IPS-20b (cell line): Measurements from ENCODE around the gene SH3PXD2B.
"Not testable (repeated sequence)": the region's sequence is repeated elsewhere in the genome, so short reads cannot be mapped to it uniquely, and the experiment has no call there.

Source experiments
- H3K27ac ChIP-seq: one replicate; pipeline ENCODE4 v1.5.1; 2013; ENCODE audit warnings: low read length
- H3K27me3 ChIP-seq: 2 replicates; pipeline ENCODE4 v1.6.1; 2013; ENCODE audit warnings: mild to moderate bottlenecking, low read length, inconsistent platforms; ENCODE audit not compliant: insufficient read depth
- H3K36me3 ChIP-seq: 2 replicates; pipeline ENCODE4 v1.6.1; 2013; ENCODE audit warnings: low read depth, mild to moderate bottlenecking, inconsistent platforms, low read length, moderate library complexity; ENCODE audit not compliant: insufficient read depth
- H3K4me1 ChIP-seq: 2 replicates; pipeline ENCODE4 v1.6.1; 2013; ENCODE audit warnings: mild to moderate bottlenecking, control low read depth, inconsistent platforms, low read length, moderate library complexity; ENCODE audit not compliant: insufficient read depth
- H3K4me3 ChIP-seq: 2 replicates; pipeline ENCODE4 v1.5.1; 2013; ENCODE audit warnings: mild to moderate bottlenecking, low read length, inconsistent platforms
- H3K9ac ChIP-seq: 2 replicates; pipeline ENCODE4 v1.6.1; 2013; ENCODE audit warnings: low read depth, mild to moderate bottlenecking, inconsistent platforms, low read length, moderate library complexity
- H3K9me3 ChIP-seq: 2 replicates; pipeline ENCODE4 v1.6.1; 2013; ENCODE audit warnings: mild to moderate bottlenecking, low read depth, low read length, inconsistent platforms; ENCODE audit not compliant: insufficient read depth

SH3PXD2B gene

GRCh38 chr5:172399826-172400225 lies 54.5 kb downstream of the SH3PXD2B start:
- Histone ChIP-seq H3K27me3 (no peaks in the 10 kb centered on the region), H3K36me3 (peaks cover 27% of the 10 kb centered on the region), H3K27ac (no peak overlapping the region)

DNA sequence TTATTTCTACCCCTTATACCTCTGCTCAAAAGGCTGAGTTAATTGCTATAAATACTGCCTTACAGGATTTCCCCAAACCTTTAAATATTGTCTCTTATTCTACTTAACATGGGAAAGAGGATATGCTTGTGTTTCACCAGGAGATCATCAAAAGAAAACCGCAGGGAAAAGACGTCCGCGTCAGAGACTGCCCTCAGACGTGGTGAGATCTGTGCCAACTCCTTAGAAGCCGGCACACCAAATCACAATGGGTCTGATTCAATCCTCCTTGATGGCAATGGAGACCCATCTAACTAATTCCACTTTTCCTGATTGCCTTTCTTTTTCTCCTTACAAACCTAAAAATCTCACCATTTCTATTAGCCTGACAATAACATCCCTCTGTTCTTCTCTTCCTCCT lies 55.0 kb downstream of the SH3PXD2B start:
- no peak overlapping the region for H3K27ac ChIP-seq
- no peak overlapping the region for H3K4me3 ChIP-seq
- H3K27me3 ChIP-seq = no peaks in the 10 kb centered on the region
- peaks cover 26% of the 10 kb centered on the region; the same call in 1 of the 2 replicates for H3K4me1 ChIP-seq
- H3K9ac ChIP-seq = no peak overlapping the region
- H3K36me3 ChIP-seq = peaks cover 27% of the 10 kb centered on the region
- H3K9me3 ChIP-seq = no peaks in the 10 kb centered on the region

More at GRCh38 chr5:172399826-172400225, 54.5 kb downstream of the SH3PXD2B start:
- no peaks in the 10 kb centered on the region for H3K9me3 ChIP-seq
- no peak overlapping the region for H3K4me3 ChIP-seq
- 0 out of 2 replicates have a peak overlapping the region, but pooled peaks have one; percentile 32 for H3K9ac ChIP-seq
- peaks cover 26% of the 10 kb centered on the region; the same call in 1 of the 2 replicates for H3K4me1 ChIP-seq

- not testable (repeated sequence) for H3K9ac ChIP-seq, H3K27ac ChIP-seq, H3K9me3 ChIP-seq, H3K27me3 ChIP-seq, H3K4me3 ChIP-seq
- Histone ChIP-seq H3K4me1 (peaks cover 23% of the 10 kb centered on the region; the same call in 1 of the 2 replicates), H3K36me3 (peaks cover 34% of the 10 kb centered on the region)
Observed at GRCh38 chr5:172398645-172399044, 55.7 kb downstream of the SH3PXD2B start.

DNA sequence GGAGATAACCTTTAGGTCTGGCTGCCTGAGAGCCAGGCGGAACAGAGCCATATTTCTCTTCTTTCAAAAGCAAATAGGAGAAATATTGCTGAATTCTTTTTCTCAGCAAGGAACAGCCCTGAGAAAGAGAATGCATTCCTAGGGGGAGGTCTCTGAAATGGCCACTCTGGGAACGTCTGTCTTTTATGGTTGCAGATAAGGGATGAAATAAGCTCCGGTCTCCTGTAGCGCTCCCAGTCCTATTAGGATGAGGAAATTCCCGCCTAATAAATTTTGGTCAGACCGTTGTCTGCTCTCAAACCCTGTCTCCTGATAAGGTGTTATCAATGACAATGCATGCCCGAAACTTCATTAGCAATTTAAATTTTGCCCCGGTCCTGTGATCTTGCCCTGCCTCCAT lies 57.3 kb downstream of the SH3PXD2B start:
- H3K9me3 ChIP-seq, H3K9ac ChIP-seq, H3K27me3 ChIP-seq, H3K4me3 ChIP-seq, H3K27ac ChIP-seq: not testable (repeated sequence)
- peaks cover 43% of the 10 kb centered on the region for H3K36me3 ChIP-seq
- peaks cover 11% of the 10 kb centered on the region; the same call in 1 of the 2 replicates for H3K4me1 ChIP-seq

GRCh38 chr5:172396220-172396619 lies 58.1 kb downstream of the SH3PXD2B start:
- H3K9me3 ChIP-seq = no peaks in the 10 kb centered on the region

GRCh38 chr5:172395483-172395882 lies 58.8 kb downstream of the SH3PXD2B start:
- H3K4me3 ChIP-seq = no peak overlapping the region
- peaks cover 5% of the 10 kb centered on the region; the same call in 1 of the 2 replicates for H3K4me1 ChIP-seq
- H3K36me3 ChIP-seq = peaks cover 54% of the 10 kb centered on the region
- H3K27me3 ChIP-seq = no peaks in the 10 kb centered on the region
- H3K9me3 ChIP-seq = no peaks in the 10 kb centered on the region
- no peak overlapping the region for H3K9ac ChIP-seq
- no peak overlapping the region for H3K27ac ChIP-seq

More at GRCh38 chr5:172396220-172396619, 58.1 kb downstream of the SH3PXD2B start:
- Histone ChIP-seq H3K27me3 (no peaks in the 10 kb centered on the region), H3K36me3 (peaks cover 51% of the 10 kb centered on the region), H3K4me1 (peaks cover 7% of the 10 kb centered on the region; the same call in 1 of the 2 replicates), H3K27ac (no peak overlapping the region), H3K4me3 (no peak overlapping the region), H3K9ac (no peak overlapping the region)

DNA sequence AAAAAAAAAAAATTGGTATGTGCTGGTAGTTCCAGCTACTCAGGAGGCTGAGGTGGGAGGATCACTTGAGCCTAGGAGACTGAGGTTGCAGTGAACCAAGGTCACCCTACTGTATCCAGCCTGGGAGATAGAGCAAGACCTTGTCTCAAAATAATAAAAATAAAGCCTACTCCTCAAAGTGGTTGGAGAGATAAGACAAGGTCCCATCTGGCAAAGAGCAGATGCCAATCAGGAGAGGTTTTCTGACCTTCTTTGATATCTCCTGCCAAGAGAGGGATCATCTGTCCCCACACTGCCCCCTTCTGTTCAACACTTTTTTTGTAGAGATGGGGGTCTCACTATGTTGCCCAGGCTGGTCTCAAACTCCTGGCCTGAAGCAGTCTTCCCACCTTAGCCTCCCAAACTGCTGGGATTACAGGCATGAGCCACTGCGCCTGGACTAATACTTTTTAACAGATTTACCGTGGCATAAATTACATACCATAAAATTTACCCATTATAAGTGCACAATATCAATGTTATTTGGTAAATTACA lies 64.7 kb downstream of the SH3PXD2B start:
- Histone ChIP-seq H3K27ac (no peak overlapping the region), H3K9ac (no peak overlapping the region), H3K4me1 (no peaks in the 10 kb centered on the region), H3K4me3 (no peak overlapping the region), H3K36me3 (peaks cover 79% of the 10 kb centered on the region), H3K27me3 (no peaks in the 10 kb centered on the region), H3K9me3 (no peaks in the 10 kb centered on the region)

DNA sequence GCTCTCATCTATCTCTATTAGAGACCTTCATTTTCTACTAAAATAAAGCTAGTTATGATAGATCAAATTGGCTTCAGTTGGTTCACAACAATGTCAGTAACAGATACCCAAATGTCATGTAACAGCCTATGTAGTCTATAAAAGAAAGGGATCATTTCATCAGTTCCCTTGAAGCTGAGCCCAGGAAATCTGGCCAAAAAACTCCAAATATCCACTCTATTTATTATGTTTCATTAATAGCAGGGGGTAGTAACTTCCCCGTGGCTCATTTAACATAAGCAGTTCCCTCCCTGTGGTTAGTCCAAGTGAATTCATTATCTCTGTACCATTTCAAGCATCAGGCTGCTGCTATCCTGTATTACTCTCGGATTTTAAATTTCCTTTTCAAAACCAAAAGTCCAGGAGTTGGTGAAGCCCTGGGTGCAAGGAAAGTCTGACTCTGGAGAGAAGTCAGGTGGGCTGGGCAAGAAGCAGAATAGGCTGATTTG lies 66.0 kb downstream of the SH3PXD2B start:
- Histone ChIP-seq H3K4me1 (no peaks in the 10 kb centered on the region), H3K27me3 (no peaks in the 10 kb centered on the region), H3K27ac (no peak overlapping the region), H3K9me3 (no peaks in the 10 kb centered on the region), H3K9ac (no peak overlapping the region), H3K36me3 (peaks cover 67% of the 10 kb centered on the region), H3K4me3 (no peak overlapping the region)

- Histone ChIP-seq H3K4me3 (no peak overlapping the region), H3K27ac (no peak overlapping the region), H3K9ac (no peak overlapping the region), H3K36me3 (peaks cover 62% of the 10 kb centered on the region), H3K4me1 (no peaks in the 10 kb centered on the region), H3K9me3 (no peaks in the 10 kb centered on the region), H3K27me3 (no peaks in the 10 kb centered on the region)
Observed at GRCh38 chr5:172385707-172386106, 68.6 kb downstream of the SH3PXD2B start.

DNA sequence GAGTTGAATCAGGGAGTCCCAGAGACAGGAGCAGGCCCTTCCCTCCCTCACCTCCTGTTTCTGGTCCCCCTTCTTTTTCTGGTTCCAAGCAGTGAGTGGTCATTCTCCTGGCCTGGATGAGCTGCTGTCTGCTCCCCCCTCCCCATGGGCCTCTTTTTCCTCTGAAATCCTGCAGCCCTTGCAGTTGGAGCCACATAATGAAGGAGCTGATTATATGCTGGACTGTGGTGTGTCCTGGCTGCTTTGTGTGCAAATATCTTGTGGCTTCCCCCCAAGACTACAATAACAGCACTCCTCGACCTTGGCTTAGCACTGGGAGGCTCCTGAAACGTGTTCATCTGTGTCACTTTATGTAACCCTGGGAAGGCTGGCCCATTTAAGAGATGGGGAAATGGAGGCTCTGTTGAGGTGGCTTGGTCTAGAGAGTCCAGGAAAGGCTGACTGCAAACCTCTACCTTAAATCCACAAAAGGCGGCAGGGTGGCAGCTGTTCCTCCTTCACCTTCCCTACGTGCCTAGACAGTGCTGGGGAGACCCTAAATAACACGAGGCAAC lies 69.2 kb downstream of the SH3PXD2B start:
- Histone ChIP-seq H3K36me3 (peaks cover 63% of the 10 kb centered on the region), H3K9me3 (no peaks in the 10 kb centered on the region), H3K27ac (no peak overlapping the region), H3K4me3 (no peak overlapping the region), H3K27me3 (no peaks in the 10 kb centered on the region), H3K4me1 (no peaks in the 10 kb centered on the region), H3K9ac (no peak overlapping the region)

DNA sequence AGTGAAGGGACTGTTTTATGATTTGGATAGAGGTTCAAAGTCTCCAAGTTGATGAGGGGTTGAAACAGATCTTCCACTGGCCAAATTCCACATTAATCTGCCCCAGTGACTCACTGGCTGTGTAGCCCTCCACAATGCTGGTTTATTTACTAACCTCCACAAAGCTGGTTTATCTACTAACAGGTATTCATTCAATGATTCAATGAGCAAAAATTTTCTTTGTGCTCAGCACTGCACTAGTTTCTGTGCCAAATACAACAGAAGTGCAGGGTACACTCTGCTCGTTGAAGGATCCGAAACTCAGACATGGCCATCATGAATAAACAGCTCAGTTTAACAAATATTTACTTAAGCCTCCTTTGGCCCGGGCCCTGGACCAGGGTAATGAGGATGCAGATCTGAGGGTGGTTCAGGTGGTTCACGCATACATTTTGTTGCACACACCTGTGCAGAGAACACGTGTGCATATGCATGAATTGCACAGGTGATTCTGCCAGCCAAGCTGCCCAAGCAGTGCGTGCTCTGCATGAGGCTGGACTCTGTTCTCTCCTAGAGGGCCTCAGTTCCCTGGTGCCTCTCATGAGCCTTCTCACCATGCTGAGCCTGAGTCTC lies 71.0 kb downstream of the SH3PXD2B start:
- no peaks in the 10 kb centered on the region for H3K9me3 ChIP-seq
- no peak overlapping the region for H3K4me3 ChIP-seq
- peaks cover 72% of the 10 kb centered on the region for H3K36me3 ChIP-seq
- no peaks in the 10 kb centered on the region for H3K27me3 ChIP-seq
- H3K9ac ChIP-seq = no peak overlapping the region
- no peak overlapping the region for H3K27ac ChIP-seq
- H3K4me1 ChIP-seq = no peaks in the 10 kb centered on the region
